Jurkat, Clone E6-1 (cell line): ENCODE results near the gene WNT11. TPM values are rescaled to one million over a fixed set of nuclear protein-coding genes. Genes with fewer than 3 reads are reported as not detected.

Source experiments
- DNase-seq: peaks from one replicate; pipeline ENCODE4 v3.0.0-alpha.2; 2011; ENCODE audit warnings: low read depth, low spot score
- H3K4me3 ChIP-seq: 2 replicates; pipeline ENCODE4 v1.5.1; 2011; ENCODE audit warnings: mild to moderate bottlenecking, low read length, control low read depth, moderate library complexity
- polyA plus RNA-seq: library from polyadenylated mRNA; unstranded; fragments of >200 nt; gene quantifications from one replicate; pipeline ENCODE4 v1.2.1, GENCODE V29; 2012; ENCODE audit warnings: missing spikeins; ENCODE audit not compliant: insufficient read length, insufficient read depth

Gene WNT11
- polyA plus RNA-seq, result not detected

DNA sequence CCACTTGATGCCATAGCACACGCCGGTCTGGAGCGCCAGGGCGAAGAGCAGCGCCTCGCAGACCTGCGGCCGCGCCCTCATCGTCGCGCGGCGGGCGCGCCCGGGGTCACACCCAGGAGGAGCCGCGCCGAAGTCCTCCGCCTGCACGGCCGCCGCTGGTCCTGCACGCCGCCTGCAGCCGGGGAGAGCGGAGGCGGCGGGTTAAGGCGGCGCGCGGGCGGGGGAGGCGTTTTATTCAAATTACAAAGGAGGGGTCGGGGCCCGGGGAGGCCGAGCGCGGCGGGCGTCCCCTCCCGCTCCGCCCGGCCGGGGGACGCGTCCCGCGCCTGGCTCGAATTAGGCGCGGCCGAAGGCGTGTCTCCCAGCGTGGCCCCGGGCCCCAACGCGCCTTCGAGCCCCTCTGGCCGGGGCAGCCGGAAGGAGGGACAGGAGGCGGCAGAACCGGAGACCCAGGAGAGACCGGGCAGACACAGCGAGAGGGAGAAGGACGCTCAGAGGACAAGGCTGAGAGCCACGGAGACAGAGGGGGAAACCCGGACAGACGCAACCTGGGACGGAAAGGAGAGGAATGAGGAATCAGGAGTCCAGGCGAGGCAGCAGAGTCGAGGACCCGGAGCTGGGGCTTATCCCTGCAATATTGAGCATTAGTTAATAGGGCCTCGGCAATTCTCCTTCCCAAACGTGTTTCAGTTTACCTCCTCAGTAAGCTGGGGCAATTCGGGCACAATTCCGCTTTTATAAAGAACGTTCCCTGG is at the start of gene WNT11:
TSS of gene WNT11 (minus strand) at position 176 of the 755 bp plus-strand sequence. CDS start at position 81, 95 bp downstream.
- H3K4me3 ChIP-seq, result peak within 1 kb of the TSS; percentile 28
- DNase-seq, result no peak

DNA sequence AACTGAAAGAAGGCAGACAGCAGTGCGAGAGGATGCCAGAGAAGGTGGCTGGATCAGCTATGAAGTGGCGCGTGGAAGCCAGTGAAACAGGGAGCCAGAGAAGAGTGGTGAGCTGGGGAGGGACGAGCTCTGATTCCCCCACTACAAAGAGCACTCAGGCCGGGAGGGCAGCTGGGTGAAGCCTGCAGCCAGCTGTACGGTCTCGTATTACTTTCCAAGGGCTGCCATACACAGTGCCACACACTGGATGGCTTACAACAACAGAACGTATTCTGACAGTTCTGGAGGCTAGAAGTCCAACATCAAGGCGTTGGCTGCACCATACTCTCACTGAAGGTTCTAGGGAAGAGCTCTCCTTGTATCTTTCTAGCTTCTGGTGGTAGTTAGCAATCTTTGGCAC is 47.1 kb upstream of the WNT11 start:
- no peak for DNase-seq
- no peak overlapping the region for H3K4me3 ChIP-seq

- DNase-seq, result no peak
- H3K4me3 ChIP-seq, result no peak overlapping the region
These were observed 46.3 kb upstream of the WNT11 start for GRCh38 chr11:76252631-76253070.

DNA sequence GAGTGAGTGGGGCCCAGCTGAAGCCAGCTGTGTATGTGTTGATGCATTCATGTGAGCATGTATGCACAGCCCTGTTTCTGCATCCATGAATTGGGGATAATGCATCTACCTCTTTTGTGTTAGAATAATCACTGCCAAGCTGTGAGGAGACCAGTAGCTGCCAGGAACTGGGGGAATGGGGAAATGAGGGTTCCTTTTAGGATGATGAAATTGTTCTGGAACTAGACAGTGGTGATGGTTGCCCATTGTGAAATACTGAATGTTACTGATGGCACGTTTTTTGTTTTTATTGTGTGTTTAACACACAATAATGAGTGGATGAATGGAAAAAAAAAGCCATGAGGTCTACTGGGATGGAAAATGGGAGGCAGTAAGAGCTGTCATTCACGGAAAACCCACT is 45.3 kb upstream of the WNT11 start:
- H3K4me3 ChIP-seq, result no peak overlapping the region
- DNase-seq, result no peak

- H3K4me3 ChIP-seq, result no peak overlapping the region
- no peak for DNase-seq
These were observed 44.9 kb upstream of the WNT11 start for GRCh38 chr11:76251226-76251575.

GRCh38 chr11:76250520-76251225 is 44.4 kb upstream of the WNT11 start:
- no peak overlapping the region for H3K4me3 ChIP-seq
- no peak for DNase-seq

DNA sequence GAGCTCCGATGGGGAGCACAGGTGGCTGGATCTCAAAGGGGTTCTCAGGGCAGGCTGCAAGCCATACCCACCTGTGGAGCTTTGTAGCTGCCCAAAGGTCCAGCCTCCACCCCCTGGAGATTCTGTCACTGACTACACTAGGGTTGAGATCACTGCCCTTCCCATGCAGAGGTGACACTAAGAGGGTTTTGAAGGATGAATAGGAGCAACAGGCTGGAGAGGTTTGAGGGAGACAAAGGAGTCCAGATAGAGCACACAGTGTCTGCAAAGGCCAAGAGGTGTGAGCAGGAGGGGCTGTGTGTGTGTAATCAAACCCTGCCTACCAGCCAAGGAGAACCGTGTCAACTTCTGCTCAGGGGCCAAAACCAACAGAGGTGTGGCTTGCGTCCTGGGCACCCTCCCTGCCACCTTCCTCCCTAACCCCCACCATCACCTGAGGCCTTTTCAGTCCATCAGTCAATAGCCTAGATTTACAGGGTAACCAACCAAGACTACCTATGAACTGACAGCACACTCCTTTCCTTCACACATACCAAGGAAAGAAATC is 43.0 kb upstream of the WNT11 start:
- DNase-seq, result no peak
- no peak overlapping the region for H3K4me3 ChIP-seq

DNA sequence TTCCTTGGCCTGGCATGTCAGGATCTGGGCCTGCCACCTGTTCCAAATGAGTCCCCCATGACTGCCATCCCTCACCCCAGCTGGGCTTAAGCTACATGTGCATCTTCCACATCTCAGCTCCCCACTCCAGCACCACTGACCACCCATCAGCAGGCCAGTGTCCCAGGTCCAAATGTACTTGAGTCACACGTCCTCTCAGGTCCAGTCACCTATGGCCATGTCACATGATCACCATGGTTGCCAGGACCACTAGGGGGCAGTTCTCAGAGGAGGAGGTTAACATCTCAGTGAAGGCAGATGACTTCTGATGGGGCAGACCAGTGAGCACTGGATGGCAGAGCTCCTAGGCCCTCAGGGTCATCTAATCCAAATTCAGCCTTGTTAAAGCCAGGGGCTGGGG is 41.9 kb upstream of the WNT11 start:
- DNase-seq, result no peak
- no peak overlapping the region for H3K4me3 ChIP-seq

- no peak for DNase-seq
- no peak overlapping the region for H3K4me3 ChIP-seq
These were observed 40.8 kb upstream of the WNT11 start for GRCh38 chr11:76247091-76247490.

- DNase-seq, result no peak
- H3K4me3 ChIP-seq, result no peak overlapping the region
These were observed 40.1 kb upstream of the WNT11 start for GRCh38 chr11:76246271-76246933.

DNA sequence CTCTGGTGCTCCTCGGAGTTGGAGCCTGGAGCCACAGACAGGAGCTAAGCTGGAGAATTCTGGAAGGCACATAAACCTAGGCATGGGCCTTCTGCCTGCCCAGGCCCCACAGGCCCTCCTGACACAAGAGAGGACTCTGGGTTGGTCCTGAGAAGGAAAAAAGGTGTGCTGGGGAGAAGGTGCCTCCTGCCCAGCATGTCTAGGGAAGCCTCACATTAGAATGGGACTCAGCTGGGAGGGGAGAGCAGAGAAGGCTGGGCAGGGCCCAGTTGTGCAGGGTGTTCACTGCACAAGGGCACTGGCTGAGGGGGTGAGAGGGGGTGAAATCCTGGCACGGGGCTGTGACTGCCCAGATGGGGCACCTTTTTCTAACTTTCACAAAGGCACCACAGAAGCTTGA is 39.4 kb upstream of the WNT11 start:
- DNase-seq, result no peak

GRCh38 chr11:76244316-76244851 is 38.1 kb upstream of the WNT11 start:
- no peak overlapping the region for H3K4me3 ChIP-seq
- DNase-seq, result no peak

More for the DNA sequence above, 39.4 kb upstream of the WNT11 start:
- H3K4me3 ChIP-seq, result no peak overlapping the region

DNA sequence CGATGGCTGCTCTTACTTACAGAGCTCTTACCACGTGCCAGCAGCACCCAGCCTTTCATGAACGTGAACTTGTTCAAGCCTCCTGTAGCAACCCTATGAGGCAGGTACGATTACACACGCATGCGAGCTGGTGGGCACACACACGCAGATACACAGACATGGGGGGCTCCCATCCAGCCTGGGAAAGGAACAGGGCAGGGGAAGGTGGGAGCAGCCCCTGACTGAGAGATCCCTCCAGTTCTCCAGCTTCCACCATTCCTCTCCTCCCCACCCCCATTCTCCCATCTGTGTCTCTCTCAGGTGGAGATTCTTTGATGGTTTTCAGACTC is 37.6 kb upstream of the WNT11 start:
- H3K4me3 ChIP-seq, result no peak overlapping the region
- no peak for DNase-seq

DNA sequence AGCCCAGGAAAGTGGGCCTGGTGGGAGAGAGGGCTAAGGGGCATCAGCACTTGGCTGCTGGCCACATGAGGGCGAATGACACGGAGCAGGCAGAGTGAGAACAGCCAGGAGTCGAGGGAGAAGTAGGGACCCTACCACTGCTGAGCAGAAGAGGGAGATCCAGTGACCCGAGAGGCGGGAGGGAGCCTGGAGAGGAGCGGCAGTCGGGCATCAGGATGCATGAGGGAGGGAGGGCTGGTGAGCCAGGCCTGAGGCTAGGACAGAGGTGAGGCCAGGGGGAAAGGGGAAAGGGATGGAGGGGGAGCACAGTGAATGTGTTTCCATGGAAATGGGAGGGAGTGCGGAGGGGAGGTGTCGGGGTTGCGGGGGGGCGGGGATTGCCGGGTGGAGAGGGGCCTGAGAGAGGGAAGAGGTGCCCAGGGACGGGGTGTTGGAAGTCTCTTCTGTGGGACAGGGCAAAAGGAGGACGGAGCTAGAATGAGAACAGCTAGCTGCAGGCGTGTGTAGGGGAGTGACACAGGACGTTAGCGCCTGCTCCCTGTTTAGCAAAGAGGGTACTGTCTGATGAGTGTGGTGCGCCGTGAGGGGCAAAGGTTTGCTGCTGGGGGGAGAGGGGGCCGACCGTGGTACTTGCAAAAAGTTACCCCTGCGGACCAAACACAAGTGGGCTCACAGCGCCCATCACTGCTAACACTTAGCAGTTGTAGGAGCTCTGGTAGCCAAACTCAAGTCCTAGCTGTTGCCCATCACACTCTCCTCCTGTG is 37.1 kb upstream of the WNT11 start:
- no peak for DNase-seq
- H3K4me3 ChIP-seq, result no peak overlapping the region

GRCh38 chr11:76242004-76242779 is 35.9 kb upstream of the WNT11 start:
- no peak overlapping the region for H3K4me3 ChIP-seq
- no peak for DNase-seq

GRCh38 chr11:76241243-76242000 is 35.1 kb upstream of the WNT11 start:
- DNase-seq, result no peak
- H3K4me3 ChIP-seq, result no peak overlapping the region

DNA sequence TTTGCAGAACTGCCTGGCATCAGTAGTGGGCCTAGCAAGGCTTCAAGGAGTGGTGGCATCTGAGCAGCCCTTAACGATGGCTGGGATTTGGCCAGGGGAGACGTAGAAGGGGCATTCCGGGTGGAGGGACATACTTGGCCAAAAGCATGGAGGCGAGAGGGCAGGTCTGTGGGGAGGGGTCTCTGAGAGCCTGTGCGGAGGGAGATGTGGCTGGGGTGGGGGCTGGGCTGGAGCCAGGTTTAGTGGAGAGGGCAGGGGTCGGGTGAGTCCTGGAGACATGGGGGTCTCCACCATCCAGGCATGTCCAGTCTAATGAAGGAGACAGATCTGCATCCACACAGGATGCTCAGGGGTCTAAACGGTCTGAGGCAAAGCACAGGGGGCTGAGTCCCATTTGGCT is 34.4 kb upstream of the WNT11 start:
- H3K4me3 ChIP-seq, result no peak overlapping the region
- no peak for DNase-seq

GRCh38 chr11:76240161-76240540 is 33.8 kb upstream of the WNT11 start:
- DNase-seq, result no peak
- no peak overlapping the region for H3K4me3 ChIP-seq
